Panc1 (cell line): ENCODE results near the gene XXYLT1. TPM values are rescaled to one million over a fixed set of nuclear protein-coding genes. Genes with fewer than 3 reads are reported as not detected.

ENCODE experiments used
- ATAC-seq: fragments of 200-7000 bp; cut with Tn5 transposase; 2 replicates; pipeline ENCODE4 v1.9.1; 2020; ENCODE audit warnings: mild to moderate bottlenecking, moderate library complexity
- BruUV-seq: library from RNA; stranded (reverse); fragments of 400-500 nt; replicated peaks from 2 replicates; lab custom pipeline; 2021; lab: Mats Ljungman, UMichigan
- CTCF ChIA-PET: fragments of 300-600 bp; sonication (Branson Sonifier 250); formaldehyde crosslinking; loops from one replicate; lab custom pipeline; 2022; ENCODE audit warnings: antibody characterized with exemption; lab: Charles Lee
- POLR2A ChIA-PET: fragments of 300-600 bp; sonication (Branson Sonifier 250); formaldehyde crosslinking; loops from one replicate; lab custom pipeline; 2022; ENCODE audit warnings: antibody characterized with exemption; lab: Charles Lee
- DNase-seq: peaks from one replicate; pipeline ENCODE4 v3.0.0-alpha.2; 2010; ENCODE audit warnings: low read depth, low spot score
- H3K27ac ChIP-seq: 2 replicates; pipeline ENCODE4 v1.5.1; 2011; ENCODE audit warnings: mild to moderate bottlenecking, low read length, inconsistent platforms
- H3K27me3 ChIP-seq: fragments of 200-500 bp; sonication (Bioruptor generic); 2 replicates; pipeline ENCODE4 v1.6.0; 2014; ENCODE audit warnings: low read length, inconsistent platforms; ENCODE audit not compliant: control insufficient read depth, insufficient read depth
- H3K36me3 ChIP-seq: fragments of 200-500 bp; sonication (Bioruptor generic); 2 replicates; pipeline ENCODE4 v1.5.1; 2014; ENCODE audit warnings: inconsistent platforms, mild to moderate bottlenecking, low read length, moderate library complexity; ENCODE audit not compliant: control insufficient read depth, insufficient read depth
- H3K4me1 ChIP-seq: 2 replicates; pipeline ENCODE4 v1.5.1; 2011; ENCODE audit warnings: inconsistent platforms, mild to moderate bottlenecking, low read length, moderate library complexity; ENCODE audit not compliant: control insufficient read depth, insufficient read depth
- H3K4me3 ChIP-seq, 2 experiments: 2 replicates each; pipeline ENCODE4 v1.5.1; 2011 to 2012; ENCODE audit warnings: low read depth in 2 of 2, low read length in 2 of 2, mild to moderate bottlenecking in 2 of 2, inconsistent platforms in 1 of 2, moderate library complexity in 1 of 2
- H3K9me3 ChIP-seq: fragments of 200-500 bp; sonication (Bioruptor generic); 2 replicates; pipeline ENCODE4 v1.5.1; 2014; ENCODE audit warnings: low read depth, mild to moderate bottlenecking, inconsistent platforms, low read length, moderate library complexity; ENCODE audit not compliant: control insufficient read depth, insufficient read depth
- CTCF ChIP-seq: fragments of 450-650 bp; IDR thresholded peaks from 2 replicates; pipeline ENCODE4 v1.5.1; 2017; ENCODE audit warnings: mild to moderate bottlenecking
- POLR2AphosphoS5 ChIP-seq: IDR thresholded peaks from 2 replicates; pipeline ENCODE4 v1.6.1; 2012; ENCODE audit warnings: mild to moderate bottlenecking, low read depth, low read length, moderate library complexity
- REST ChIP-seq, 2 experiments: IDR thresholded peaks; 2 replicates each; pipeline ENCODE4 v1.6.1; 2011 to 2012; ENCODE audit warnings: low read depth in 2 of 2, control low read depth in 1 of 2, low read length in 1 of 2, mild to moderate bottlenecking in 1 of 2, moderate library complexity in 1 of 2; ENCODE audit not compliant: insufficient read depth in 1 of 2
- SIN3A ChIP-seq: IDR thresholded peaks from 2 replicates; pipeline ENCODE4 v1.6.1; 2012; ENCODE audit warnings: low read depth, mild to moderate bottlenecking, low read length, moderate library complexity, borderline replicate concordance; ENCODE audit not compliant: insufficient read depth
- TCF7L2 ChIP-seq: IDR thresholded peaks from 2 replicates; pipeline ENCODE4 v1.6.1; 2011; ENCODE audit warnings: mild to moderate bottlenecking, low read depth, low read length, inconsistent platforms
- in situ Hi-C: cut with HindIII; loops from 2 replicates; pipeline ENCODE4 v1.10.0; 2016; ENCODE audit warnings: low sequenced_read_pairs, low pct_unique_long_range_greater_than_20kb
- intact Hi-C: fragments of 100-400 bp; cut with micrococcal nuclease; formaldehyde crosslinking; loops from one replicate; pipeline ENCODE4 v1.10.0; 2022; ENCODE audit not compliant: unreplicated experiment
- total RNA-seq: library from RNA; stranded (reverse); gene quantifications from one replicate; pipeline ENCODE4 v1.2.1, GENCODE V29; 2021; ENCODE audit not compliant: unreplicated experiment

The XXYLT1 gene
- total RNA-seq, 1 experiment from 2014 or later = 26.0 TPM

GRCh38 chr3:195072916-195073564, 197.9 kb downstream of the XXYLT1 start:
- intact Hi-C loops = no loop called here
- ChIA-PET CTCF (no interaction called here), POLR2A (no interaction called here)
- DNase-seq (no peak), ATAC-seq (no peak)
- Histone ChIP-seq H3K27ac (peak overlapping the region; percentile 8; the same call in 1 of the 2 replicates), H3K36me3 (no peaks in the 10 kb centered on the region), H3K4me1 (no peaks in the 10 kb centered on the region; the same call in 1 of the 2 replicates), H3K4me3 (no peak overlapping the region), H3K27me3 (no peaks in the 10 kb centered on the region), H3K9me3 (no peaks in the 10 kb centered on the region)
- peak; percentile 49; the same call in 1 of the 2 replicates for TF ChIP-seq TCF7L2
- no peak for TF ChIP-seq REST (IDR thresholded peaks at IDR 0.05; ENCODE audit: insufficient read depth in 1 of 2, low read depth in 2 of 2, low read length in 1 of 2)
- in situ Hi-C loops = no loop called here
- BruUV-seq = no TSS peak

- no peak for TF ChIP-seq POLR2AphosphoS5
- TF ChIP-seq TCF7L2 = no peak
- TF ChIP-seq CTCF = no peak
- no peak for TF ChIP-seq SIN3A
- no peak for TF ChIP-seq REST (IDR thresholded peaks at IDR 0.05; ENCODE audit: insufficient read depth in 1 of 2, low read depth in 2 of 2, low read length in 1 of 2)
- peak overlapping the region; percentile 8; the same call in 1 of the 2 replicates for H3K27ac ChIP-seq
- in situ Hi-C loops = no loop called here
- no peaks in the 10 kb centered on the region for H3K27me3 ChIP-seq
- POLR2A ChIA-PET = no interaction called here
- no peaks in the 10 kb centered on the region; the same call in 1 of the 2 replicates for H3K4me1 ChIP-seq
- no peak overlapping the region for H3K4me3 ChIP-seq
- ATAC-seq = no peak
- H3K9me3 ChIP-seq = no peaks in the 10 kb centered on the region
- DNase-seq = no peak
- CTCF ChIA-PET = no interaction called here
- no peaks in the 10 kb centered on the region for H3K36me3 ChIP-seq
- intact Hi-C loops = no loop called here
- BruUV-seq = no TSS peak
Measured at GRCh38 chr3:195071916-195072820, 198.8 kb downstream of the XXYLT1 start.
